ENCODE measurements around the gene SMPD3.
"Not testable (repeated sequence)": the region's sequence is repeated elsewhere in the genome, so short reads cannot be mapped to it uniquely, and the experiment has no call there.

The SMPD3 gene

GRCh38 chr16:68448360-68448970 is at the start of gene SMPD3:
Gene SMPD3, minus strand, starts transcription at chr16:68448508. Its CDS starts 76,327 bp downstream, at chr16:68372181.
- TF ChIP-seq CTCF (IDR thresholded peaks at IDR 0.05) (no peak), ZFX (IDR thresholded peaks at IDR 0.05; ENCODE audit: borderline replicate concordance) (no peak)
- no peak within 1 kb of the TSS for H3K27ac ChIP-seq

- H3K27ac ChIP-seq: no peak overlapping the region
- no peak for TF ChIP-seq CTCF (IDR thresholded peaks at IDR 0.05)
- no peak for TF ChIP-seq ZFX (IDR thresholded peaks at IDR 0.05; ENCODE audit: borderline replicate concordance)
Measured at GRCh38 chr16:68496689-68497088, 48.4 kb upstream of the SMPD3 start.

- not testable (repeated sequence) for H3K27ac ChIP-seq
Measured at GRCh38 chr16:68494261-68494660, 46.0 kb upstream of the SMPD3 start.

GRCh38 chr16:68493412-68494070 is 45.2 kb upstream of the SMPD3 start:
- TF ChIP-seq ZFX (IDR thresholded peaks at IDR 0.05; ENCODE audit: borderline replicate concordance): no peak
- no peak for TF ChIP-seq CTCF (IDR thresholded peaks at IDR 0.05)
- no peak overlapping the region for H3K27ac ChIP-seq

GRCh38 chr16:68492543-68493411 is 44.5 kb upstream of the SMPD3 start:
- TF ChIP-seq ZFX (IDR thresholded peaks at IDR 0.05; ENCODE audit: borderline replicate concordance) (no peak), CTCF (IDR thresholded peaks at IDR 0.05) (no peak)
- no peak overlapping the region for H3K27ac ChIP-seq

GRCh38 chr16:68492151-68492542 is 43.8 kb upstream of the SMPD3 start:
- no peak overlapping the region for H3K27ac ChIP-seq
- TF ChIP-seq ZFX (IDR thresholded peaks at IDR 0.05; ENCODE audit: borderline replicate concordance) (no peak), CTCF (IDR thresholded peaks at IDR 0.05) (no peak)

GRCh38 chr16:68491576-68491950 is 43.3 kb upstream of the SMPD3 start:
- H3K27ac ChIP-seq: no peak overlapping the region
- no peak for TF ChIP-seq CTCF (IDR thresholded peaks at IDR 0.05)
- TF ChIP-seq ZFX (IDR thresholded peaks at IDR 0.05; ENCODE audit: borderline replicate concordance): no peak

Data from 22Rv1 (cell line).